Stomach smooth muscle (tissue), 2 donors: ENCODE measurements around the gene M1AP.

Source experiments
- H3K27ac ChIP-seq: one replicate; pipeline ENCODE4 v1.7.0; 2013; ENCODE audit warnings: mild to moderate bottlenecking, low read length, inconsistent platforms
- H3K27me3 ChIP-seq, 2 donors: one replicate each; pipeline ENCODE4 v1.7.0; 2013; ENCODE audit warnings: low read length in 2 of 2; ENCODE audit not compliant: insufficient read depth in 2 of 2, control insufficient read depth in 1 of 2
- H3K36me3 ChIP-seq, 2 donors: one replicate each; pipeline ENCODE4 v1.7.0; 2013; ENCODE audit warnings: low read length in 2 of 2; ENCODE audit not compliant: control insufficient read depth in 2 of 2, insufficient read depth in 2 of 2
- H3K4me1 ChIP-seq: one replicate; pipeline ENCODE4 v1.7.0; 2013; ENCODE audit warnings: low read length; ENCODE audit not compliant: control insufficient read depth, insufficient read depth
- H3K4me3 ChIP-seq, 2 donors: one replicate each; pipeline ENCODE4 v1.7.0; 2013; ENCODE audit warnings: low read length in 2 of 2
- H3K9ac ChIP-seq, 2 donors: one replicate each; pipeline ENCODE4 v1.7.0; 2013; ENCODE audit warnings: low read length in 2 of 2, mild to moderate bottlenecking in 1 of 2
- H3K9me3 ChIP-seq, 2 donors: one replicate each; pipeline ENCODE4 v1.7.0; 2013; ENCODE audit warnings: low read length in 2 of 2; ENCODE audit not compliant: control insufficient read depth in 2 of 2
- donor health status: healthy.
- donor health status: Pancreatic carcinoma.

M1AP gene

DNA sequence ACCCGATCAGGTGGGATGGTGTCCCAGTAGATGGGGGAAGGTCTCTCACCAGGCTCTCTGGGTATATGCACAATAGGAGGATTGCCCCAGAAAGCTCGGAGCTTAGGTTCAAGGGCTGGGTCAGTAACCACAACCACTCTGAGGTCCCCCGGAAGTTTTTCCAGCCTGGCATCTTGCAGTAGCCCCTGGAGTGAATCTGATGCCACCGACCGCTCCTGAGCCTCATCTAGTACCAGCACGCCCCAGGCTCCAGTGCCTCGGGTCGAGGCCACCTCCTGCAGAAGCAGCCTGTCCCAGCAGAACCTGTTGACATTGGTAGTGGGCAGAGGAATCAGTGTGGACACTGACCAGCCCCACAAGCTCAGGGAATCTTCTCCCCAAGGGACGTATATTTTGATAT, 124.1 kb downstream of the M1AP start:
- Histone ChIP-seq H3K36me3 (peaks cover 19 to 22% of the 10 kb centered on the region in 2 donors), H3K27me3 (peaks cover 10 to 13% of the 10 kb centered on the region in 2 donors), H3K27ac (no peak overlapping the region), H3K9ac (no peak overlapping the region), H3K4me1 (peaks cover 13% of the 10 kb centered on the region), H3K9me3 (no peaks in the 10 kb centered on the region), H3K4me3 (no peak overlapping the region)

DNA sequence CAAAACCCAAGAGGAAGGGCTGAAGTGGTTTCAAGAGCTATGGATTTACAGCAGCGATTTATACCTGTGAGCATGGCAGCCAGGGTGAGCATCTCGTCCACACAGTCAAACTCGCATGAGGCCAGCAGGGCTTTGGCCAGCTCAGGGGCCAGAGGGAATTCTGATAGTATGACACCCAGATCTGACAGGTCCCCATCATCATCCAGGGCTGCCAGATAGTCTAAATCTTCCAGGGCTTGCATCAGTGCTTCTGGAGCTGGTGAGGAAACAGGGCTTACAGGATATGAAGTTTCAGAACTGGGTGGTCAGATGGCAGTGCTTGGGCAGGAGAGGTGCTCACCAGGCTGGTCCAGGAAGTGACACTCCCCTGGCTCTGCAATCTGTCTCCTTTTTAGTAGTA, 125.6 kb downstream of the M1AP start:
- Histone ChIP-seq H3K27me3 (peaks cover 22 to 25% of the 10 kb centered on the region in 2 donors), H3K27ac (no peak overlapping the region)

DNA sequence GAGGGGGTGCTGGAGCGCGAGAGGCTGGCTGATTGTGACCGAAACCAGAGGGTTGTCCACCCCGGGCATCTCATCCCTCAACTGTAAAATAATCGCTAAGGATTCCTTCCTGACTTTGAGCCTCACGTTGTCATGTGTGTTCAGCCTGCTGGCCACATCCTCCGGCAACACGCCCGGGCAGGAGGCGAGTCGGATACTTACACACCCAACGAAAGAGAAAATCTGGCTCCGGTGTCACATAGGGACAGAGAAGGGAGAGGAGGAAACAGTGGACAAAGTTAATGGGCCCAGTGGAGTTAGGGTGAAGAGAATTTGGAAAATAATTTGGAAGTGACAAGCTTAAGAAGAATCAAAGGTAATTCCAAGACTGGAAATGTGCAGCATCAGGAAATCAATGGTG, 131.5 kb downstream of the M1AP start:
- Histone ChIP-seq H3K9ac (no peak overlapping the region), H3K9me3 (no peaks in the 10 kb centered on the region), H3K4me1 (peaks cover 20% of the 10 kb centered on the region), H3K27ac (no peak overlapping the region), H3K27me3 (peaks cover 69 to 76% of the 10 kb centered on the region in 2 donors), H3K36me3 (no peaks in the 10 kb centered on the region), H3K4me3 (peak overlapping the region in 1 of 2 donors; percentile 52)

More for the DNA sequence above, 125.6 kb downstream of the M1AP start:
- Histone ChIP-seq H3K4me1 (peaks cover under 1% of the 10 kb centered on the region), H3K36me3 (peaks cover 15% of the 10 kb centered on the region in 2 donors), H3K9me3 (no peaks in the 10 kb centered on the region), H3K9ac (no peak overlapping the region), H3K4me3 (no peak overlapping the region)

DNA sequence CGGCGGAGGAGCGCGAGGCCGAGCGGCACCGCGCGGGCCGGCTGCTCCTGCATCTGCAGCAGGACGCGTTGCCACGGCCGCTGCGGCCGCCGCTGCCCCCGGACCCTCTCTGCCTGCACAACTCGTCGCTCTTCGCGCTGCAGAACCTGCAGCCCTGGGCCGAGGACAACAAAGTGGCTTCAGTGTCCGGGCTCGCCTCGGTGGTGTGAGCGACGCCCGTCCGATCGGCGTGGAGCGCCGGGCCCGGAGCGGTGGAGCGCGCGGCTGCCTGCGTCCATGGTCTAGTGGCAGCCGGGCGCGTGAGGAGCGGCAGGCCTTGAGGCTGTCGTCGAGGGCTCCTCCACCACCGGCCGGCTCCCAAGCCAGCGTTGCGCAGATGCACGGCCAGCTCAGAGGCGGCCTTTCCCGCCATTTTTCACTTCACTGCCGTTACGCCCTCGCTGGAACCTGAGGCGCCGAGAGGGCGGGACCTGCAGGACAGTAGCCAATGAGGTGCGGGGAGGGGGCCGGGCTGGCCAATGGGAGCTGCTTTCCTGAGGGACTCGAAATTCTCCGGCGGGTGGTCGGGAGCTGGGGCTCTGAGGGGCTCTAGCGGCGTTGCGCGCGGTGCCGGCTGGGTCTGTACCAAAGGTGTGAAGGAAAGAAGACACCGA, 132.0 kb downstream of the M1AP start:
- Histone ChIP-seq H3K36me3 (no peaks in the 10 kb centered on the region), H3K9ac (no peak overlapping the region), H3K9me3 (no peaks in the 10 kb centered on the region), H3K27ac (no peak overlapping the region), H3K4me3 (peak overlapping the region in 1 of 2 donors; percentile 52), H3K4me1 (peaks cover 20% of the 10 kb centered on the region), H3K27me3 (peaks cover 75 to 81% of the 10 kb centered on the region in 2 donors)

DNA sequence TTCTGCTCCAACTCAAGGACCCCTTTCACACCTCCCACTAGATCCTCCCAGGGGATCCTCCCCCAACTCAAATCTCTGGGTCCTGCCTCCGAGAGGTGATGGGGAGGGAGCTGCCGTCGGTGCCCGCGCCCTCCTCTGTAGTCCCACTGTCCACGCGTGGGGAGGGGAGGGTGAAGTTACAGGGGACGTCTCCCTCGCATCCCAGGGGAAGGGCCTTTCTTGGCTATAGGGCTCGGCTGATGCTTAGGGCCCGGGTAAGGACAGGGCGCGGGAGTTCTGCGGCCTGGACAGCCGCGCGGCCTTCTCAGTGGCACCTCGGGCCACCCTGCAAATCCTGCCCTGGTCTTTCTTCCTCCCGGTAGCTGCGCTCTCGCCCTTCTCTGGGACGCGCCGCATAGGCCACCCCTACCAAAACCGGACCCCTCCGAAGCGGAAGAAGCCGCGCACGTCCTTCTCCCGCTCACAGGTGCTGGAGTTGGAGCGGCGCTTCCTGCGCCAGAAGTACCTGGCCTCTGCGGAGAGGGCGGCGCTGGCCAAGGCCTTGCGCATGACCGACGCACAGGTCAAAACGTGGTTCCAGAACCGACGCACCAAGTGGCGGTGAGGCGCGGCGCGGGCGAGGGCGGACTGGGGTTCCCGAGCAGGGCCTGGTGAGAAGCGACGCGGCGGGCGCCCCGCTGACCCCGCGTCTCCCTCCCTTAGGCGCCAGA, 132.7 kb downstream of the M1AP start:
- H3K36me3 ChIP-seq = no peaks in the 10 kb centered on the region
- no peaks in the 10 kb centered on the region for H3K9me3 ChIP-seq
- H3K27me3 ChIP-seq = peaks cover 78 to 84% of the 10 kb centered on the region in 2 donors
- H3K4me1 ChIP-seq = peaks cover 20% of the 10 kb centered on the region
- H3K9ac ChIP-seq = no peak overlapping the region
- peak overlapping the region in 1 of 2 donors; percentile 52 for H3K4me3 ChIP-seq
- H3K27ac ChIP-seq = no peak overlapping the region

DNA sequence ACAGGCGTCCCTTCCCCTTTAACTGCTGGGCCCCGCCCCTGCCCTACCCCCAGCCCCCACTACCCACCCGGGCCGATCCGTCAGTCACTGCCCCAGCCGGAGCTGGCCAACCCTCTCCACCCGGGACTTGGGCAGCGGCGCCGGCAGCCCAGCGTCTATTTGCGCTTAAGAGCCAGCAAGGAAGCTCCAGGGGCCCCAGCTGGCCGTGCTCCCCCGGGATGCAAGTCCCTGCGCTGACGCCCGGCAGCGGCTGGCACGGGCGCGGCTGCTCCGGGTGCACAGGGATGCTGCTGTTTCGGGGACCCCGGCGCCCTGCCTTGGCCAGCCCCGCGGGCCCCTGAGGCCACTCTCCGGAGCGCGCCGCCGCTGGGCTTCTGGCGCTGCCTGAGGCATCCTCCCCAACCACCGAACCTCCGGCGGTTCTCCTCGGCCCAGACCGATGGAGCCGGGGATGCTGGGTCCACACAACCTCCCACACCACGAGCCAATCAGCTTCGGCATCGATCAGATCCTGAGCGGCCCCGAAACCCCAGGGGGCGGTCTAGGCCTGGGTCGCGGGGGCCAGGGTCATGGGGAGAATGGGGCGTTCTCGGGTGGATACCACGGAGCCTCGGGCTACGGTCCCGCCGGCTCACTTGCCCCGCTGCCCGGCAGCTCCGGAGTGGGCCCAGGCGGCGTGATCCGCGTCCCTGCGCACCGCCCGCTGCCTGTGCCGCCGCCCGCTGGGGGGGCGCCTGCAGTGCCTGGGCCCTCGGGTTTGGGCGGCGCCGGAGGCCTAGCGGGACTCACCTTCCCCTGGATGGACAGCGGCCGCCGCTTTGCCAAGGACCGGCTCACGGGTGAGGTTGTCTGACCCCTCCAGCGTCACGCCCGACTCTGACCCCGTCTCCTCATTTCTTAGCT, 133.5 kb downstream of the M1AP start, which contains the start of gene TLX2:
TLX2 (plus strand) TSS at position 83 of the 903 bp plus-strand sequence; CDS start at position 440, 357 bp downstream.
- Histone ChIP-seq H3K9ac (no peak within 1 kb of the TSS), H3K4me1 (peaks cover 20% of the 10 kb centered on the region), H3K9me3 (no peaks in the 10 kb centered on the region), H3K36me3 (no peaks in the 10 kb centered on the region), H3K27me3 (peaks cover 77 to 80% of the 10 kb centered on the region in 2 donors), H3K4me3 (no peak within 1 kb of the TSS), H3K27ac (no peak within 1 kb of the TSS)

DNA sequence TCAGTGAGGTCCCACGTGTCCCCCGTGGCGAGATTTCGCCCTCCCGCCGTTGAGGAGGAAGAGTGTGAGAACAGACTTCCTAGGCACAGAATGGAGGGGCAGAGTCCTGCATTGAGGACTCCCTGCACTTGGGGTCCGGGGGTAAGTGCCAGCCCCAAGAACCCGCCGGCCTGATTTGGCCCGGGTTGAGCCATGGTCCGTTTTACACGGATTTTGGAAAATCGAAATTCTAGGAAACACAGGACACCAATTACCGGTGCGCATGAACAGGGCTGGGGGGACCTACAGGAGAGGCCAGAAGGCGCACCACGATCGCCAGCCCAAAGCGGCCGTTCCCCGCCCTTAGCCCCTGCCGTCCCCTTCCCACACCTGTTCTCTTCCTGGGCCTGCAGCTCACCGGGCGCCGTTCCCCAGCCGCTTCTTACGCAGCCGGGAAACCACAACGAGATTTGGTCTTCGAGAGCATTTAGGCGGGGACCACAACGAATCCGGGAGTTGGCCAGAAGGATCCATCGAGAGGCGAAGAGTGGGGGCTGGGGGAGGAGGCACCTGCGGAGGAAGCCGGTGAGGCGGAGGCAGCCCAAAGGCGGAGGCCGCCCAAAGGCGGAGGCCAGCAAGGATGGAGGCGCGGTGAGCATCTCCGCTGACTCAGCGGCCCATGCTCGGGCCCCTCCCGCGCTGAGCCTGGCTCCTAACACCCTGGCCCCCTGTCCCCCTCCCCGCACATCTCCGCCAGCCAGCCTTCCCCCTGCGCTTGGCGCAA, 134.3 kb downstream of the M1AP start:
- Histone ChIP-seq H3K9ac (no peak overlapping the region), H3K27ac (no peak overlapping the region), H3K36me3 (no peaks in the 10 kb centered on the region), H3K4me3 (no peak overlapping the region), H3K4me1 (peaks cover 20% of the 10 kb centered on the region), H3K27me3 (peaks cover 71 to 75% of the 10 kb centered on the region in 2 donors), H3K9me3 (no peaks in the 10 kb centered on the region)

DNA sequence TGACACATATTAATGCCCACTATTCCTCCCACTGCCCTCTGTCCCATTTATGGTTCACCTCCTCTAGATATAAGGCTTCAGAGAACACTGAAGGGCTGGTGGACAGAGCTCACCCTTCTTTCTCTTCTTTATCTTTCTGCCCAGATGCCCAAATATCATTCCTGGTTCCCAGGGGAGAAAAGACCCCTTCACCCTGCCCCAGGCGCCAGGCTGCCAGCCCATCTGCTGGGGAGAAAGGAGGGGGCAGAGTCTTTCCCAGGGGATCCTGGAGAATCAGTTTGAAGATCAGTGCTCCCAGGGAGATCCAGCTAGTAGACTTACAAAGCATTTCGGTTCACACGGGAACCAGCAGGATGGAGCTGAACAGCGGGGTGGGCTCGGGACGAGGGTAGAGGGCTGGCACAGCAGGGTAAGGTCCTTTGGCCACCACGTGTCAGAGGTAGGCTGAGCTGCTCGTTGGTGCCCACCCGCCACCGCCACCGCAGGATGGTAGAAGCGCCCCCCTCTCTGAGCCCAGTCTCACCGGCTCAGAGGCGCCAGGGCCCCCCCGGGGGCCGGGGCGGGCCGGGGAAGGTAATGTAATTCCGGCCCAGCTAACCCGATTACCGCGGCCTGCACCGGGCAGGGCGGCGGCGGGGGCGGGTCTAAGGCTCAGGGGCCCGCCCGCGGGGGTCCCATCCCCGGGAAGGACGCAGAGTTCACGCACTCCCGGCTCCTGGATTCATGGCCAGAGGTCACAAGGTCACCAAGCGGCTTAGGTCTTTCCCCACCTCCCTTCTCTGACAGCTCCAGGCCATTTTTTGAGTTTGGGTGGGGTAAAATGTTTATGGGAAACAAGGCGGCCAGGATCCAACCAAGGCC, 135.2 kb downstream of the M1AP start:
- Histone ChIP-seq H3K27ac (no peak overlapping the region), H3K4me1 (peaks cover 25% of the 10 kb centered on the region), H3K4me3 (no peak overlapping the region), H3K9ac (no peak overlapping the region), H3K36me3 (no peaks in the 10 kb centered on the region), H3K27me3 (peaks cover 65 to 72% of the 10 kb centered on the region in 2 donors), H3K9me3 (no peaks in the 10 kb centered on the region)

DNA sequence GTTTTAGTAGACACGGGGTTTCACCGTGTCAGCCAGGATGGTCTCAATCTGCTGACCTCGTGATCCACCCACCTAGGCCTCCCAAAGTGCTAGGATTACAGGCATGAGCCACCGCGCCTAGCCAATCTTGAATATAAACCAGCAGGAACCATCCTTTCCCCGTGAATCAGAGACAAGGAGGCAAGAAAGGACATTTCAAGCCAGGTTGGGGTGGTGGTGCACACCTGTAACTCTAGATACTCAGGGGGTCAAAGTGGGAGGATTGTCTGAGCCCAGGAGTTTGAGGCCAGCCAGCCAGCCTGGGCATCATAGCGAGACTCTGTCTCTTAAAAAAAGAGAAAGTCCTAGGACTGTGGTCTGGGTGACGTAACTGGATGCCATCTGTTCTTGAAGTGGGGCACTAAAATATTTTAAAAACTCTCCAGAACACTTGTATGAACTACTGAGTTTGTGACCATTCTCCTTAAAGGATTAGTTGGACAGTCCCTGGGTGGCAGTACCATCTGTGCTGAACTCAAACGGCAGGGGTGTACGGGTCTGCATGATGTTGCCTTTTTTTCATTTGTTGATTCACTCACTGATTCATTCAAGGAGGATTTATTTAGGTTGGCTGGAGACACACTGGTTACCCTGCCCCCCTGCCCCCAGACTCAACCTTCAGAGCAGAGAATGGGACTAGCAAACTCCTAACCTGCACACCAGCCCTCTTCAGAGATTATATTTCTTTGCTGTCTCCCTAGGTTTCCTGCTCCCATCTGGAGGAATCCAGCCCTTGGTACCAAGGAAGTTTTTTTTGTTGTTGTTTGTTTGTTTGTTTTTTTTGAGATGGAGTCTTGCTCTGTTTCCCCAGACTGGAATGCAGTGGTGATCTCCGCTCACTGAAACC, 136.8 kb downstream of the M1AP start:
- Histone ChIP-seq H3K4me1 (peaks cover 36% of the 10 kb centered on the region), H3K27me3 (peaks cover 51 to 63% of the 10 kb centered on the region in 2 donors)

More for the DNA sequence above, 136.8 kb downstream of the M1AP start:
- Histone ChIP-seq H3K9ac (no peak overlapping the region), H3K9me3 (no peaks in the 10 kb centered on the region), H3K4me3 (no peak overlapping the region), H3K36me3 (peaks cover 0 to 2% of the 10 kb centered on the region in 2 donors), H3K27ac (no peak overlapping the region)
